Stimulated activated CD8-positive, alpha-beta memory T cell treated with anti-CD3 and anti-CD28 coated beads, Interleukin-4, amount 100 ng/mL, for 24 hours (primary cell): ENCODE data around the gene PDGFRA.
A peak's percentile ranks its signal among the peaks of the same experiment; 100 is the strongest.
"Not testable (repeated sequence)": the region's sequence is repeated elsewhere in the genome, so short reads cannot be mapped to it uniquely, and the experiment has no call there.

ENCODE experiments used
- DNase-seq: peaks from one replicate; pipeline ENCODE4 v3.0.0-alpha.2; 2020; ENCODE audit warnings: low read depth

PDGFRA gene

DNA sequence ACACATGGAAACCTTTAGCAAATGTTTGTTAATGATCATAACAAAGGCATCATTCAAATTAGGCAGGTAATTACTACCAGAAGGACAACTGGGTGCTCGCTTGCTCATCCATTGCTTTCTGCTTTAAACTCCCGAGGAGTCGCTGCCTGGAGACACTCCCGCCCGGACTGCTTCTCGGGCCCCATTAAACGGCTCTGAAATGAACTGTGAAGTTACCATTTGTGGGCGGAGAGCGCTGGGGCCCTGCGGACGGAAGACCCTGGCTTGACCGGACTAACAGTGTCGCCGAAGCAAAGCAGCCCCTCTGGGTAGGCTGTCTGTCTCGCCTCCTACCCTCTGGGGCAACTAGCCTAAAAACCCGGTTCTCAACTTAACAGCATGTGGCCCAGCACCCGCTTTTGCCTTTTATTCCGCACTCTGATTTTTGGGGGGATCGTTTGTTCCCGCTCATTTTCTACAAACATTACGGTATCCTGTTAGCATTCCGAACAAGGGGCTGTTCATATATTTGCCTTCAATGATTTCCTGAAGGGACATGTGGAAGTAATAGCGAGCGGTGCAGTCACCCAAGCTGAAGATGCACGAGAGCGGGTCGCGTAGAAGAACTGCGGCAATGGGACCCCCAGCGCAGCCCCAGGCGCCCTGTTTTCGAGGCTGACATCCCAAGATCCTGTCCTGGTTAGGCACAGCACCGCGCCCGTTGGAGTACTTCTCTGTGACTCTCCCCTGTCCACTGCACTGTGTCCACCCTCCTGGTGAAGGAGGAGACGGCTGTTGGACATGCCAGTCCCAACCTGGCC is 1.6 kb upstream of the PDGFRA start:
- DNase-seq, result no peak

GRCh38 chr4:54228056-54228527 is 1.0 kb upstream of the PDGFRA start:
- peak; percentile 11 for DNase-seq

- DNase-seq, result no peak
These were observed 547 bp upstream of the PDGFRA start for GRCh38 chr4:54228546-54228945.

DNA sequence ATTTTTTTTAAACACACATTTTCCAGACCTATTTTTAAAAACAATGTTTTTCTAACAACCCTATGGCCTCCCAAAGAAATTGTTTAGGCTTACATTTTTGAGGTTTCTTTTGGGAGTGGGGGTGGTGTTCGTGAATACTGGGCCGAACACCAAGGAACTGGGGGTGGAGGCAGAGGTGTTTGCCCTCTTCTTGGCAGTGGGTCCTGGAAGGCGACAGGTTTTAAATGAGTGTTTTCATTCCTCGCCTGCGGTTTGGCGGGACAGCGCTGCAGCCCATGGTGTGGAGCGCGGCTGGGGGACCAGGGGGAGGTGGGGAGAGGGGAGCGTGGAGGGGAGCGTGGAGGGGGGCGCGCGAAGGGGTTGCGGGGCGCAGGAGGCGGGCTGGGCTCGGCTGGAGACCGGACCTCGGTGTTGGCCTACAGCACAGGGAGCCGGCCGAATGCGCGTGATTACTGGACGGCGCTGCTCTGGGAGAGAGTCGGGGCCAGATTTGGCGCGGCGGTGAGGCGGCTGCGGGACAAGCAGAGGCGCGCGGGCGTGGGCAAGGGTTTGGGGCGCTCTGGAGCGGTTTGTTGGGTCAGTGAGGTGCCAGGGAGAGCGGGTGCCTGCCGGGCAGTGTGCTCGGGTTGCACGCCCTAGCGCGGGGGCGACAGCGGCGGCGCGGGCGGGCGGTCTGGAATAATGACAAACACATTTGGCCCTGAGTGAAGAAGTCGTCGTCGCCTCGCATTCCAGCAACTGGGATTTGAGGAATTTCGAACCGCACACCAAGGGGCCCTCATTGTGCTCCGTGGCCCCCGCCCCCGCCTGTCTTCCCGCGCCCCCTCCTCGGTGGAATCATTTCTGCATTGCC is 764 bp downstream of the PDGFRA start:
- DNase-seq, result no peak

DNA sequence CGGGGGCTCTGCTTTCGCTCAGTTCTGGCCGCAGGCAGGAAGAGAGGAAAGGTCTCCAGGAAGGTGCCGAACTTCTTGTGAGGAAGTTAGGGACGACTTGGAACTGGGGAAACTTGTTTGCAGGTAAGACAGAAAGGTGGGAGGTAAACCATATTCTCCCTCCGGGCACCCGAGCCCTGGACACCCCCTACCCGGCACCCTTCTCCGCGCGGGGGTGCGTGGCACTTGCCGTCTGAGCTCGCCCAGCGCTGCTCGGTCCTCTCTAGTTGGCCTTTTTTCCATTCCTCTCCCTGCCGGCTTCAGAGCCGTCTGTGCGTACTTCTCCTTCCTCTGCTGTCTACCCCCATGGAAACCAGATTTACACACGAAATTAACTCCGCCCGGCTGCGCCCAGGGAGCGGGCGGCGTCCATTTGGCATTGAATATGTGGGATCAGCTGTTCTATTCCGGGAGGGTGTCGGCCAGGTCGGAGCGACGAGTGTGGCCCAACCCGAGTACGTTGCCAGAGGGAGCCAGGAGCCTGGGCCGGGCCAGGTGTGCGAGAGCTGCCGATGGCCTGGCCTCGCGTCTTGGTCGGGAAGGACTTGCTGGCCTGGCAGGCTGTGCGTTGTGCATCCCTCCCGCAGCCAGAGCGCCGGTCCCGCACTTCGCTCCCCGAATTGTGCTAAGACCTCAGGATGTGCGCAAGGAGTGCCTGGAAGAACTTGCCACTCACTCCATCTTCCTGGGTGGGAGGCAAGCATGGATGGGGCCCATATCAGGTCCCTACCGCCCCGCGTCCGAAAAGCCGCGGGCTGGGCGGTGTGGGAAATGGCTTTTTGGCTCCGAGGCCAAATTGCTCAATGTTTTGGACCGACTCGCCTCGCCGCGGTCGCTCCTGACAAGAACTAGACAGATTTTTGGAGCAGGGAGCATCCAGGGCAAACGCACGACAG is 1.7 kb downstream of the PDGFRA start:
- no peak for DNase-seq

DNA sequence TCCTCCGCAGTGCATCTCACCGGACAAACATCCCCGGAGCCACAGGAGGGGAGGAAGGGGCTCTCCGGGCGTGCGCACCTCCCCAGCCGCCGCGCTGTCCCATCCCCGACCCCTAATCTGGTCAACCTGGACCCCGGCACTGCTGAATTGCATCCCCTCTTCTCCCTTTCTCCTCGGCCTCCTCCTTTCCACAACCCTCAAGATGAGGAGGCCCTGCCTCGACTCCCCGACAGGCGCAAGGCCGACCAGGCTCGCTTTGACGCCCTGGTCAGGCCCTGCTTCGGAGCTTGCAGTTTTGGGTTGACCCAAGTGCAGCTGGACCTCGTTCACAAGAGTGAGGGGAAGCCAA is 2.3 kb downstream of the PDGFRA start:
- DNase-seq, result no peak

GRCh38 chr4:54231768-54232688 is 2.9 kb downstream of the PDGFRA start:
- DNase-seq, result no peak

DNA sequence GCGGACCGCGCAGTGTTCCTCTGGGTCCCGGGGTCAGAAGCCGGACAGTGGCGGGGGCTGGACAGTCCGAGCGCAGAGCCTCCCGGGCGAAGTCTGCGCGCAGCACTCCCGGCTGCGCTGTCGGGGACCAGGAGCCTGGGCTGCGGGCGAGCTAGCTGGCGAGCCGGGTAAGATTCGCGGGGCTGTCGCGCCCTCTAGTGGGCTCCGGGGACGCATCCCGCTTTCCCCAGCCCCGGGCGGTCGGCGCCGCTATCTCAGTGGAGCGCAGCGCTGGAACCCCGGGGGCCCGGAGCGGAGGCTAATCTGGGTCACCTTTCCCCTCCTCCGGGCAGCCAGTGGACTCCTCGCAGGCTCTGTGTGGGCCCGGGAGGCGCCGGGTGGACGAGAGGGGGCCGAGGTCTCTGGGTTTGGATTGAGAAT is 4.2 kb downstream of the PDGFRA start:
- peak; percentile 71 for DNase-seq

DNA sequence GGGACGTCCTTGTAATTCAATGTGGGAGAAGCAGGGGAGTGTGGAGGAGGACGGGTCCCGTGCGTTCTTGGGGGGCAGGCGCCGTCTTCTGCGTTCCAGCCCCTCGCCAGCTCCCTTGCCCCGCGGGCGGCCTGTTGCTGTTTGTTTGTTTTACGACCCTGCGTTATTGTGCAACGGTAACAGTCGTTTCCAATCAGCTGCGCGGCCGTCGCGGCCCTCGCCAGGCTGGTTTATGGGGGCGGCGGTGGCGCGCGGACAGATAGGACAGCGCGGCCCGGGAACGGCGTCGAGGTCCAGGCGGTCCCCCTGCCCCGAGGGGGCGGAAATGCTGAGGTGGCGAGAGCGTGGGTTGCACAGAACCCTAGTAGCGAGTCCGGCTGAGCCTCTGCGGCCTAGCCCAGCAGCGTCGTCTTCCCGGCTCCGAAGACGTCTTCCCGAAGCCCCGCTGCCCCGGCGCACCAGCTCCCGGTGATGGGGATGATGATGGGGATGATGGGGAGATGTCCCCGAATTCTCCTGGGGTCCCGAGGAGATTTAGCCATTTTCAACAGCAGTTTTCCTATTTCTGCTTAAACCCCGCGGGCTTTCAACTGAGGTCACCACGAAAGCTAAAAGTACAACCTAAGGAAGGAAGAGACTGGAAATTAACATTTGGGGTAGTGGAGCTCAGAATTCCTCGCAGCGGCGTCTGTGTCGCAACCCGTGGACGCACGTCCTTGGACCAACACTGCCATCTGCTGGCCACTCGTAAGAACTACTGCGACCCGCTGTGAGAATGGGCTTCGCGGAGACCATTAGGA is 4.8 kb downstream of the PDGFRA start:
- peak; percentile 50 for DNase-seq

GRCh38 chr4:54234497-54235205 is 5.6 kb downstream of the PDGFRA start:
- DNase-seq, result no peak

GRCh38 chr4:54236316-54236715 is 7.2 kb downstream of the PDGFRA start:
- DNase-seq, result not testable (repeated sequence)

DNA sequence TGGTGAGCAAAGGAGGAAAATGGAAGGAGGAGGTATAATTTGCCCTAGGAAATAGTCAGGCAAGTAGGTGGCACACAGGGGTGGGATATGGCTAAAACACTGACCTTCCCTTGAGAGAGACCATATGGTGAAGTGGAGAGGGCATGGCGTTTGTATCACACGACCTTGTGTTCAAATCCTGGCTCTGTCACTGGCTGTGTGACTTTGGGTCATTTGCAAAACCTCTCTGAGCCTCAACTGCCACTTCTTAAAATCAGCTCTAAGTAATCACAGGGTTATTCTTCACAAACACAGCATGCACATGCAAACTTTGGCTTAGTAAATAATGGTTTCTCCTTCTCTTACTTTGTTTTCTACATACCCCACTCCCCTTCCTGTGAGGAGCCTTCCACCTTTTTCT is 8.7 kb downstream of the PDGFRA start:
- DNase-seq, result no peak

- no peak for DNase-seq
These were observed 9.3 kb downstream of the PDGFRA start for GRCh38 chr4:54238389-54238788.

DNA sequence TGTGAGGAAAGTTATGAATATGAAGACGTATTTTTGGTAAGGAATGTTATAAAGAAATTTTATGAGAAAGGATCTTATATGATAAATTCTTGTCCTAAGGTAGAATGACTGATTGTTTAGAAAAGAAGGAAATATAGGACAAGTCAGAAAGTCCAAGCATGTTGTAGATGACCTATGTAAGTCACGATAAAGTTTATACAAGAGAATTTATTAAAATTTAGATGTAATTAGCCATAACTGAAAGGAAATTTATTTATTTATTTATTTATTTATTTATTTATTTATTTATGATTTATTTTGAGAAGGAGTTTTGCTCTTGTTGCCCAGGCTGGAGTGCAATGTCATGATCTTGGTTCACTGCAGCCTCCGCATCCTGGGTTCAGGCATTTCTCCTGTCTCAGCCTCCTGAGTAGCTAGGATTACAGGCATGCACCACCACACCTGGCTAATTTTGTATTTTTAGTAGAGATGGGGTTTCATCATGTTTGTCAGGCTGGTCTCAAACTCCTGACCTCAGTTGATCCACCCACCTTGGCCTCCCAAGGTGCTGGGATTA is 12.3 kb downstream of the PDGFRA start:
- DNase-seq, result not testable (repeated sequence)

DNA sequence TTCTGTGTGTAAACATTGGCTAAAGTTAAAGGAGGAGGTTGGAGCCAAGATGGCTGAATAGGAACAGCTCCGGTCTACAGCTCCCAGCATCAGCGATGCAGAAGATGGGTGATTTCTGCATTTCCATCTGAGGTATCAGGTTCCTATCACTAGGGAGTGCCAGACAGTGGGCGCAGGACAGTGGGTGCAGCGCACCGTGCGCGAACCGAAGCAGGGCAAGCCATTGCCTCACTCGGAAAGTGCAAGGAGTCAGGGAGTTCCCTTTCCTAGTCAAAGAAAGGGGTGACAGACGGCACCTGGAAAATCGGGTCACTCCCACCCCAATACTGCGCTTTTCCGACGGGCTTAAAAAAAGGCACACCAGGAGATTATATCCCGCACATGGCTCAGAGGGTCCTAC is 14.4 kb downstream of the PDGFRA start:
- DNase-seq, result not testable (repeated sequence)

DNA sequence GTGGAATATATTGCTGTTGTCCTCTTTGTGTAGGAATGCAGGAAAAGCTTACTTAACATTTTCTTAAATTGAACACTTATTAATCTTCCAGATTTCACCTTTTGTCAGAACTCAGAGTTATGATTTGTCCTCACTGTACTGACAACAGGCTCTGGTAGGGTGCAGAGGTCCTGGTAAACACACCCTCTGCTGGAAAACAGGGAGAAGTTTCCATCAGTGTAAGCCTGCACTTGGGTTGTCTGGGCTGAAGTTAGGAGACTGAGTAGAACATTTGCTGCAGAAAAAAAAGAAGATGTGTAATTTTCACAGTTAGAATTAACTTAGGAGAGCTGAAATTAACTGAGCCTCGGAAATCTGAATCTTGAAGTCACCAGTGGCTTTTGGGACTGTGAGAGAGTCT is 23.2 kb downstream of the PDGFRA start:
- not testable (repeated sequence) for DNase-seq

- DNase-seq, result no peak
These were observed 25.2 kb downstream of the PDGFRA start for GRCh38 chr4:54254116-54254914.

DNA sequence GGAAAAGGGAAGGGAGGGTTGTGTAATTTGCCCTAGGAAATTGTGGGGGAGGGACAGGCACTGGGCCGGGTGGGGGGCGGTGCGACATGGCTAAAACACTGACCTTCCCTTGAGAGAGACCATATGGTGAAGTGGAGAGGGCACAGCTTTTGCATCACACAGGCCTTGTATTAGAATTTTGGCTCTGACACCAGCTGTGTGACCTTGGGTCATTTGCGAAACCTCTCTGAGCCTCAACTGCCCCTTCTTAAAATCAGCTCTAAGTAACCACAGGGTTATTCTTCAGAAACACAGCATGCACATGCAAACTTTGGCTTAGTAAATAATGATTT is 25.8 kb downstream of the PDGFRA start:
- no peak for DNase-seq
